Lower leg skin (tissue), 4 donors: ENCODE data around the gene FAM210A. TPM values are rescaled to one million over a fixed set of nuclear protein-coding genes. Genes with fewer than 3 reads are reported as not detected.
"Not testable (repeated sequence)": the region's sequence is repeated elsewhere in the genome, so short reads cannot be mapped to it uniquely, and the experiment has no call there.

ENCODE experiments used
- DNase-seq, 2 donors: peaks; one replicate each; pipeline ENCODE4 v3.0.0-alpha.2; 2019; ENCODE audit warnings: low spot score in 2 of 2
- H3K4me3 ChIP-seq: fragments of 200-600 bp; sonication (generic); 2 replicates; pipeline ENCODE4 v1.5.1; 2017; ENCODE audit warnings: mild to moderate bottlenecking, low read depth; ENCODE audit not compliant: poor library complexity, severe bottlenecking
- CTCF ChIP-seq, 3 donors: fragments of 450-650 bp; IDR thresholded peaks; one replicate each; pipeline ENCODE4 v1.5.1; 2016; ENCODE audit warnings: antibody characterized with exemption in 3 of 3, mild to moderate bottlenecking in 3 of 3, moderate library complexity in 2 of 3
- POLR2A ChIP-seq, 2 donors: fragments of 450-650 bp; IDR thresholded peaks; one replicate each; pipeline ENCODE4 v1.6.1; 2016 to 2017; ENCODE audit warnings: antibody characterized with exemption in 2 of 2, mild to moderate bottlenecking in 1 of 2, moderate library complexity in 1 of 2
- WGBS, 2 donors: methylation state at CpG; one replicate each; pipeline ENCODE4 v1.1.5; 2018; 5-methylcytosine and 5-hydroxymethylcytosine counted together
- intact Hi-C: fragments of 100-400 bp; cut with DNase I; formaldehyde crosslinking; loops from one replicate; pipeline ENCODE4 v1.15.0; 2023; ENCODE audit warnings: low total_unique reads
- total RNA-seq, 4 donors: library from RNA; depleted of rRNA; stranded (reverse); fragments of >200 nt; gene quantifications; one replicate each; pipeline ENCODE4 v1.1.0, GENCODE V29; 2016

FAM210A gene
- total RNA-seq, 4 donors from 2014 or later: 4.9 to 9.7 (median 6.3) TPM

- H3K4me3 ChIP-seq: no peak overlapping the region
- intact Hi-C loops: no loop called here
- DNase-seq: no peak
- no peak for TF ChIP-seq CTCF (IDR thresholded peaks at IDR 0.05)
- no peak for TF ChIP-seq POLR2A (IDR thresholded peaks at IDR 0.05)
- 92 to 96% methylated on average over 1 of the region's 1 CpG for WGBS, 2 donors
Measured at GRCh38 chr18:13700153-13700552, 26.2 kb downstream of the FAM210A start.

GRCh38 chr18:13696961-13697360 lies 29.4 kb downstream of the FAM210A start:
- 92% methylated on average over 3 of the region's 3 CpGs for WGBS, 2 donors
- intact Hi-C loops: no loop called here

GRCh38 chr18:13695337-13695736 lies 31.0 kb downstream of the FAM210A start:
- DNase-seq, intact Hi-C loops, H3K4me3 ChIP-seq: not testable (repeated sequence)
- 95 to 96% methylated on average over 5 of the region's 5 CpGs for WGBS, 2 donors

More at GRCh38 chr18:13696961-13697360, 29.4 kb downstream of the FAM210A start:
- TF ChIP-seq POLR2A (IDR thresholded peaks at IDR 0.05): no peak
- TF ChIP-seq CTCF (IDR thresholded peaks at IDR 0.05): no peak
- no peak overlapping the region for H3K4me3 ChIP-seq
- DNase-seq: no peak

DNA sequence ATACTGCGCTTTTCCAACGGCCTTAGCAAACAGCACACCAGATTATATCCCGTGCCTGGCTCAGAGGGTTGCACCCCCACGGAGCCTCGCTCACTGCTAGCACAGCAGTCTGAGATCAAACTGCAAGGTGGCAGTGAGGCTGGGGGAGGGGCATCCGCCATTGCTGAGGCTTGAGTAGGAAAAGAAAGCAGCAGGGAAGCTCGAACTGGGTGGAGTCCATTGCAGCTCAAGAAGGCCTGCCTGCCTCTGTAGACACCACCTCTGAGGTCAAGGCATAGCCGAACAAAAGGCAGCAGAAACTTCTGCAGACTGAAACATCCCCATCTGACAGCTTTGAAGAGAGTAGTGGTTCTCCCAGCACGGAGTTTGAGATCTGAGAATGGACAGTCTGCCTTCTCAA lies 36.3 kb downstream of the FAM210A start:
- DNase-seq, H3K4me3 ChIP-seq, intact Hi-C loops: not testable (repeated sequence)
- 93 to 96% methylated on average over 9 of the region's 9 CpGs for WGBS, 2 donors

DNA sequence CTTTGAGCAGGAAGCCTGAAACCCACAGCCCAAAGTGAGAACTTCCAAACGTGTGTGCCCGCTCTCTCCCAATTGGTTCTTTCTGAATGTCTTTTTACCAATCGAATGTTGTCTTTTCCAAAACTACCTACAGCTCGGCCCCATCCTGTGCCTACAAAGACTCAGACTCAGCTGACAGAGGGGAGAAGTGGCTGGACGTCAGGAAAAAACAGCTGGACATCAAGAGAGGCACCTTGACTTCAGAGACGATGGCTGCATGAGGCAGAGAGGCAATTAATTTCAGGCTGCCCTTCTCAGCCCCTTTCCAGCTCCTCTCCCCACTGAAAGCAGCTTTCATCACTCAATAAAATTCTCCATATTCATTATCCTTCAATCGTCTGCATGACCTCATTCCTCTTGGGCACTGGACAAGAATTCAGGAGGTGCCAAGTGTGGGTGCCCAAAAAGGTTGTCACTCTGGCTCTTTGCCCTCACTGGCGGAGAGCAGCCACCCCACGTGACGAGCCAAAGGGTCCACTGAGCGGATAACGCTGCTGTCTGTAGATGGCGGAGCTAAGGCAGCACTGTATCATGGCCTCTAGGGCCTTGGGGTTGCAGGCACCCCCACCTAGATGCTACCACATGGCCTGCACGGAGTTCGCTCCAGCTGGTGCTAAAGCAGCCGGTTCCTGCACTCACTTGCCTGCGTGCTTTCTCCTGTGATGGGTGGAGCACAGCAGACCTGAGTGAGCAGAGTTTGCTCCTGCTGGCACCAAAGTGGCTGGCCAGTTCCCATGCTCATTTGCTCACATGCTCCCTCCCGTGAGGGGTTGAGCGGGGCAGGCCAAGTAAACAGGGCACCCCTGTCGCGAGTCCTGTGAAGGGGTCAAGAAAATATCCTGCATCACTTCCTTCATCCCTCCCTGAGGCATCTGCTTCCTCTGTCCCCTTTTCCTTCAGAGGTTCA lies 37.9 kb downstream of the FAM210A start:
- TF ChIP-seq CTCF (IDR thresholded peaks at IDR 0.05) (no peak), POLR2A (IDR thresholded peaks at IDR 0.05) (no peak)
- no peak for DNase-seq
- H3K4me3 ChIP-seq: no peak overlapping the region
- intact Hi-C loops: no loop called here
- 76 to 86% methylated on average over 20 to 21 of the region's 21 CpGs for WGBS, 2 donors

DNA sequence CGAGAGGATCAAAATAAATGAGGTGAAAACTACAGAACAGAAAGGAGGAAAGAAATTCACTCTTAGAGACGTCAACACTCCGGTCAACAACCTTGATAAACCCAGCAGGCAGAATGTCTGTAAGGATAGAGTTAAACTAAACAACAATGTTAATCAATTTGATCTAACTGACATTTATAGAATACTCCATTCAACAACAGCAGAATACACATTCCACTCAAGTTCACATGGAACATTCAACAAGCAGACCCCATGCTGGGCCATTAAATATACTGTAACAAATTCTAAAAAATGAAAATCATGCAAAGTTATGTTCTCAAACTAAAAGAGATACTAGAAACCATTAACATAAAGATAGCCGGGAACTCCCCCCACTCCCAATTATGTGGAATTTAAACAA lies 41.8 kb downstream of the FAM210A start:
- DNase-seq: no peak
- intact Hi-C loops: no loop called here
- no peak overlapping the region for H3K4me3 ChIP-seq
- TF ChIP-seq POLR2A (IDR thresholded peaks at IDR 0.05) (no peak), CTCF (IDR thresholded peaks at IDR 0.05) (no peak)
- WGBS, 2 donors: 95 to 97% methylated on average over 4 of the region's 4 CpGs
